ENCODE data around the gene PRXL2B.

PRXL2B gene

DNA sequence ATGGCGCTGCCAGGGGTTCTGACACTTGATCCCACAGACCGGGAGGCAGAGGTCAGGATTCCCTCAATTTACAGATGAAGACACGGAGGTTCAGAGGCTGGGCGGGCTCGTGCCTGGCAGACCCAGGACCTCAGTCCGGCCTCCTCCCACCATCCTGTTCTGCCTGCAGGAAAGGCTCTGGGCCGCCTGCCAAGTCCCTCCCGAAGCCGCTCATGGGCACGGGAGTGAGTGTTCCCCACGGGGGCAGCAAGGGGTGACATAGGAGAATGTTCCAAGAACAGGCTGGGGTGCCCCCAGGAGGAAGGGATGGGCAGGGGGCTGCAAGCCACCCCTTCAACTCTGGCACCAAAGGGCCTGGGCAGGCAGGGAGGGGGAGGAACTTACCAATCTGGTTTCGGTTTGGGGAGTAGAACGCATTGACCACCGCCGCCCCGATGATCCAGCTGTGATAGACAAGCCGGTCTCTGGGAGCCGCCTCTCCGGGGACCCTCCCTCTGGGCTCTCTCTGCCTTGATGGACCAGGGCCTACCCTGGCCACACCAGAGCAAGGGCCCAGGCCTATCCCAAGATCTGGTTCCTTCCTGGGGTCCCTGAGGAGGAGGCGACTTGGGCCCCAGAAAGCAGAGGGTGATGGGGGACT lies 7.5 kb downstream of the PRXL2B start:
- in situ Hi-C loops (cut with MboI; ENCODE audit: low pct_unique_long_range_greater_than_20kb, low sequenced_read_pairs) = loop anchor here (25.0 kb wide), 1 partner anchor 193 kb away; no protein-coding TSS in a partner anchor

DNA sequence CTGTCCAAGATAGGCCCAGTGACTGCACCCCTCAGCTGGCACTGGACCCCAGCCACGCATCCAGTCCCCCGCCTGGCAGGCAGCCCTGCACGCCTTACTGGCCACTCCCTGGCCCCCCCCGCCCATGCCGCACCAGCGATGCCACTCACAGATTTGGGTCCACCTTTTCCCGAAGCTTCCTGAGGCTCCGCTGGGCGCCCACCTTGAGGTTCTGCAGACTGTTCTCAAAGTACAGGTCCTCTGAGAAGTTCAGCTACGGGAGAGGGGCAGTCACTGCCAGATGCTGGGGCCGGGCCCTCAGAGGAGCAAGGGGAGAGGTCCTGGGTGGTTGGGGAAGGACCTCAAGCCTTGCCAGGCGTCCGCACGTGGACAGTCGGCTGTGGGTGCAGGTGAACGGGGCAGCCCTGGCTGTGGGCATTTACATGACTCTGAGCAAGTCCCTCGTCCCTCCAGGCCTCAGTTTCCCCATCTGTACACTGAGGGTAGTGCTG lies 8.1 kb downstream of the PRXL2B start:
- no peak for DNase-seq

More for the DNA sequence above, 7.5 kb downstream of the PRXL2B start:
- peak; percentile 23 for DNase-seq

DNA sequence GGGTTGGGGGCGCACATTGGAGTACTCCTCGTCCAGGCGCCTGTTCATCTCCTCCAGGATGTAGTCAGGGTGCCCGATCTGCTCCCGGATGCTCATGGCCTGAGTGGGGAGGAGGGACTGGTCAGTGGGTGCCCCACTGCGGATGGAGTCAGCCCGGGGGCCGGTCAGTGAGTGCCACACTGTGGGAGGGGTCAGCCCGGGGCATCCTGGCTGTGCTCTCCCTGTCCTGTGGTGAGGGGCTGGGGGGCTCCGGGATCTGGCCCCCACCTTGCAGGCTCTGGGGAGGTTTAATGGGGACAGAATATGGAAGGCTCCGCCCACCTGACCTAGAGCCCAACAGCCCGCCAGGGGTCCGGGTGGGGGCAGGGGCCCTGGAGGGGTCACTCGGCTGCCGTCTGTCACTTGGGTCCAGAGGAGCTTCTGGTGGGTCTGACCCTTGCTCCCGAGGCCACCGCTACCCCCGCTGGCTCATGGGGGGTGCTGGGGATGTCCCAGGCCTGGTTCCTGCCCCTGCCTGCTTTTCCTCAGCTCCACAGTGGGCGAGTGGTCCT lies 8.8 kb downstream of the PRXL2B start:
- DNase-seq = no peak
- in situ Hi-C loops (cut with MboI; ENCODE audit: low pct_unique_long_range_greater_than_20kb, low sequenced_read_pairs) = loop anchor here (25.0 kb wide), 1 partner anchor 192 kb away; no protein-coding TSS in a partner anchor

More for the DNA sequence above, 8.1 kb downstream of the PRXL2B start:
- in situ Hi-C loops (cut with MboI; ENCODE audit: low pct_unique_long_range_greater_than_20kb, low sequenced_read_pairs) = loop anchor here (25.0 kb wide), 1 partner anchor 193 kb away; no protein-coding TSS in a partner anchor

DNA sequence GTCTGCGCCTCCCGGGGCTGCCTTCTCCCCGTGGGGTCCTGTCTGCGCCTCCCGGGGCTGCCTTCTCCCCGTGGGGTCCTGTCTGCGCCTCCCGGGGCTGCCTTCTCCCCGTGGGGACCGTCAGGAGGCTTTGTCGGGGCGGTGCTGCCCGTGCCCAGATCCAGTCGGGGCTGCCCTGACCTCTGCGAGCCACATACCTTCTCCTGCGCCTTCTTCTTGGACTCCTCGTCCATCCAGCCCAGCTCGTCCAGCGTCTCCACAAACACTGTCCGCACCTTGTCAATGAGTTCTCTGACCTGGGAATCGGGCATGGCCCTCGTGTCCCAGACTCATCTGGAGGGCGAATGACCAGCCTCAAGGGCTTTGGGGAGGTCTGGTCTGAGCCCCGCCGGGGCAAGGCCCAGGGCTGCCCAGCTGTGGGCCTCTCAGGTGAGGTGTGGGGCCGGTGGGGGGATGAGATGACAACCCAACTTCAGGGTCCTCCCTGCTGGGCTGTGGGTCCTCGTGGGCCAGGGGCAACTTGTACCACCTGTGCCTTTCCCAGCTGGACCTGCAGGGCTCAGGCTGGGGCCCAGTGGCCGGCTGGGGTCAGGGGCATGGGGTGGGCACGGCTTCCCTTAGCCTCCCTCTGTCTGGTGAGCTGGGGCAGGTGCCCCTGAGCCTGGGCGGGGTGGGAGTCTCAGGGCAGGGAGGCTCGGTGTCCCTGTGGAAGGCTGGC lies 9.4 kb downstream of the PRXL2B start:
- in situ Hi-C loops (cut with MboI; ENCODE audit: low pct_unique_long_range_greater_than_20kb, low sequenced_read_pairs) = loop anchor here (25.0 kb wide), 1 partner anchor 191 kb away; no protein-coding TSS in a partner anchor
- DNase-seq = no peak

DNA sequence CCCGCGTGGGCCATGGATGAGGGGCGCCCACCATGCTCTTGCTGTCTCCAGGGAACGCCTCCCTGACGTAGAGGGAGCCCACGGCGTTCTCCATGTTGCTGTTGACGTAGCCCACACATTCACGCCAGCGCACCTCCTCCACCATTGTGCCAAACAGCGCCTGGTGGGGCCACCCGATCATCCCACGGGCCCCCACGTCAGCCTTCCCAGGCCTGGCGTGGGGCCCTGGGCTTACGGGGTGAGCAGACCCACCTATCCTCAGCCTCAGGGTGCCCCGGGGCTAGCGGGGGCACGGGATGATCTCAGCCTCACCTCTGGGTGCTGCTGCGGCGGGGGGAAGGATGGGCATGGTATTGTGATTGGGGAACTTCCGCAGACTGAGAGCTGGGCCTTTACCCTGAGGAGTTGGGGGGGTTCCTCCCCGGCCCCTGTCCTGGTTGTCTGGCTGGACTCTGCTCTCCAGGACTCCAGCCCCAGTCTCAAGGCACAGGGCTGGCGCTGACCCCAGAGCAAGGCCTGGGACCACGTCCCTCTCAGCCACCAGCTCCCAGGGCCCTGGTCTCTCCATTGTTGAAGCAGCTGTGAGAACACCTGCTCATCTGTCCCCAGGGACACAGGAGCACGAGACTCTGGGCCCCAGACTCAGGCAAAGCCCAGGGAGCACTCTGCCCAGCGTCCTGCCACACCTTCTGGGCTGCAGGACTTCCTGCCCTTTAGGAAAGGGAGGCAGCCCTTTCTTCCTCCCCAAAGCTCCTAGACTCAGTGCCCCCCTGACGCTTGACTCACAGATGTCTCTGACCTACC lies 10.2 kb downstream of the PRXL2B start:
- no peak for DNase-seq

DNA sequence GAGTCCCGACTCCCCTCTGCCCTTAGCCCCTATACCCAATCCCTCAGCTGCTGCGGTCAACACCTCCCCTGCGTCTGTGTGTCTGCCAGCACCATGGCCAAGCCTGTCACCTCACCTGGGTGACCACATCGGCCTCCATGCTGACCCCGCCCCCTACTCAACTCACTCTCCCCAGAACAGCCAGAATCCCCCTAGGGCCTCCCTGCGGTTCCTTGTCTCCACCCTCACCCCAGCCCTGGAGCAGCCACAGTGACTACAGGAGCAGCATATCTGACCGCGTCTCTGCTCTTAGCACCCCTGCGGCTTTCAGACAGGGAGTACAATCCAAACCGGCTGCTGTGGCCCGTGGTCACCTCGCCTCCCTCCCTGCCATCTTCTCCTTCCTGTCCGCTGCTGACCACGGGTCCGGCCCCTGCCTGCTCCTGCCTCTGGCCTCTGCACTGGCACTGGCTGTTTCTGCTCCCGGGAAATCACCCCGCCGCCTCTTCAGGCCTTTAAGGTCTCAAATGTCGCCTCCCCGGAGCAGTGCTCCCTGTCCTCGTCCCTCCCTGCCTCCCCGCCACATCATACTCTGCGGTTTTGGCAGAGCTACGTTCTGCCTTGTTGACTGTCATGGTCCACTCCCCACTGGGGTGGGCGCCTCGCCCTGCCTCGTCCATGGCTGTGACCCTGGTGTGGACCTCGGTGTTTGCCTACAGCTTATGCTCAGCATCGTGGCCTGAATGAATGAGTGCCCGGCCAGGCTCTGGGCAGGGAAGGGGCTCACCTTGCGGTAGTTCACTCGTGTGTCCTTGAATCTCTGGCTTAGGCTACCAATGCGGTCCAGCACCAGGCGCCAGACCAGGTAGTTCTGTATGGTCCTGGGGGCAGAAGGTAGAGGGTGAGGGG lies 11.1 kb downstream of the PRXL2B start:
- in situ Hi-C loops (cut with MboI; ENCODE audit: low pct_unique_long_range_greater_than_20kb, low sequenced_read_pairs) = loop anchor here (25.0 kb wide), 1 partner anchor 190 kb away; no protein-coding TSS in a partner anchor
- DNase-seq = no peak

More for the DNA sequence above, 10.2 kb downstream of the PRXL2B start:
- in situ Hi-C loops (cut with MboI; ENCODE audit: low pct_unique_long_range_greater_than_20kb, low sequenced_read_pairs) = loop anchor here (25.0 kb wide), 1 partner anchor 191 kb away; no protein-coding TSS in a partner anchor

DNA sequence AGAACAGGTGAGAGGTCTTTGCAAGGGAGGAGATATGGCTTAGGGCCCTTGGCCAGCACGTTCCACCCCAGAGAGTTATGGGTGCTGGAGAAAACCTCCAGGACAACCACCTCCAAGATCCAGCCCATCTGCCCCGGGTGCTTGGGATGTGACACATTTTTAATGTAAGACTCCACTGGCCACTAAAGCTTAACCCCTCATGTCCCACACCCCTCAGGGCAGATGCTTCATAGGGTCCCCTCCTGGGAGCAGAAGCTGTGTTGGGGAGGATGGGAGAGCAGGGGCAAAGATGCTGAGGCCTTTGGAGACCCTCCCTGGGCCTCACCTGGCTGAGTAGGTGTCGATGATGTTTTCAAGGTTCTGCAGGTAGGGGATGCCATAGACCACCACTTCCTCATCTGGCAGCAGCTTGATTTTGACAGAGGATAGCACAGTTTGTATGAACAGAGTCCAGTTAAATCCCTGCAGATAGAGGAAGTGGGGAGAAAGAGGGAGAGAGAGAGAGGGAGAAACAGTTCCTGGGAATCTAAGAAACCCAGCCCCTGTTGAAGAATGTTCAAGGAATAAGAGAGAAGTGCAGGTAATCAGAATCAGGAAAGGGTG lies 11.9 kb downstream of the PRXL2B start:
- in situ Hi-C loops (cut with MboI; ENCODE audit: low pct_unique_long_range_greater_than_20kb, low sequenced_read_pairs) = loop anchor here (25.0 kb wide), 1 partner anchor 189 kb away; no protein-coding TSS in a partner anchor
- no peak for DNase-seq

DNA sequence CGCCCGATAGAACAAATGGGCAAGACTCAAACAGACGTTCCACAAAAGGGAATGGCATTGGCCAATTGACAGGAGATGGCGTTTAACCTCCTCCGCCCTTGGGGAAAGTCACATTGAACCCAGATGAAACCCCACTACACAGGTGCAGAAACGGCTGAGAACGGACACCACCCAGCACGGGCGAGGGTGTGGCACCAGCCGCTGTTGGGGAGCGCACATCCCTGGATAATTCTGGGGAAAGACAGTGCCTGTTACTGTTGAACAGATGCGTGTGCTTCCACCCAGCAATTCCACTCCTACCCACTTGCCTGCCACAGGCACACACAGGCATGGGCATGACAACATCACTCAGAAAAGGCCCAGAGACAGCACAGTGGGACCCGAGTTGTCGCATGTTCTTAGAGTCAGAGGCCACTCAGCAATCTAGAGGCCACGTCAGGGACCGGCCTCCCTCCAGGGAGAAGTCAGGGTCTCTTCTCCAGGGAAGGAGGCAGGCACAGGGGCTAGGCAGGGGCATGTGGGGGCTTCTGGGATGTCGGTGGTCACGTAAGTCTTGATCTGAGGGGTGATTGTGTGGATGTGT lies 15.2 kb downstream of the PRXL2B start:
- in situ Hi-C loops (cut with MboI; ENCODE audit: low pct_unique_long_range_greater_than_20kb, low sequenced_read_pairs) = no loop called here
- DNase-seq = no peak

DNA sequence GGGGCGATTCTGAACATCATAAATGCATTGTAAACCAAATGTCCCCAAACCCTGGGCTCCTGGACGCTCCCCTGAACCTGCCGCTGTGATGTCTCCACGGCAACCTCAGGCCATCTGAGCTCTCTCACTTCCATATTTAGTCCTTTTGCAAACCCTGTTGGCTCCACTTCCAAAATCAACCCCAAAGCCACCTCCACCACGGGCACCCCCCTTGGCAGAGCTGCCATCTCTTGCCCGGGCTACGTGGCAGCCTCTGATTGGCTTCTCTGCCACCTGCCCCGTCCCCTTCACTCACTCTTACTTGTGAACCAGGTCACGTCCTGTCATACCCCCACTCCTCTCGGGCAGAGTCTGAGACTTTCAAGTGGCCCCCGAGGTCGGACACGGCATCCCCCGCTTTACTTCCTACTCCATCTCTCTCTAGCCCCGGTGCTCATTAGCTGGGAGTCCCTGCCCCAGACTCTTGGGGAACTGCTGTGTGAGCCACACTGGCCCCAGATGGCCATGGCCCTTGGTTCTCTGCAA lies 15.8 kb downstream of the PRXL2B start:
- no peak for DNase-seq
- in situ Hi-C loops (cut with MboI; ENCODE audit: low pct_unique_long_range_greater_than_20kb, low sequenced_read_pairs) = no loop called here

DNA sequence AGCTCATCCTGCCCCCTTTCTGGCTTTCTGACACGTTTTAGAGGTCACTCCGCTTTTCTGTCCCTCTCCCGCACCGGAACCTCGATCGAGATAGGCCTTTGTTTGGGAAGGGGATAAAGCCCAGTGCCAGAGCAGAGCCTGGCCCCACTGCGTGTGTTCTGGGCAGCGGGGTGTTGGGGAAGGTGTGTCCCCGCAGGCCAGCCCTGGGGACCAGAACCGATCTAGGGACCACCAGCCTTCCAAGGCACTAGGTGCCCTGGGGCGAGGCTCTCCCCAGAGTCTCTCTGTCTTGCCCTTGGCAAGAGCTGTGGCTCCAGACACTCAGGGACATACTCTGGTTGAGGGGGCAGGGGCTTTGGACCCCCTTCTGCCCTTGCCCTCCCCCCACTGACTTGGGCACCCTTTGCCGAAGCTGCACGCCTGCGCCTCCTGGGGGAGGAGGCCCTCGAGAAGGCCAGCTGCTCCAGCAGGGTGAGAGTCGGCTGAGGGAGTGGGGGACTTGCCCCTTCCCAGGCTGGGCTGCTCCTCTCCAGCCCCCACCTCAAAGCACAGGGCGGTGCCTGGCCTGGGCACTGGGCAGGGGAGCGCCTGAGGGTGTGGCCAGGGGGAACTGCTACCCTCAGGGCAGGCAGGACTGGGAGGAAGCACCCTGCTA lies 16.4 kb downstream of the PRXL2B start:
- in situ Hi-C loops (cut with MboI; ENCODE audit: low pct_unique_long_range_greater_than_20kb, low sequenced_read_pairs) = no loop called here
- DNase-seq = no peak

DNA sequence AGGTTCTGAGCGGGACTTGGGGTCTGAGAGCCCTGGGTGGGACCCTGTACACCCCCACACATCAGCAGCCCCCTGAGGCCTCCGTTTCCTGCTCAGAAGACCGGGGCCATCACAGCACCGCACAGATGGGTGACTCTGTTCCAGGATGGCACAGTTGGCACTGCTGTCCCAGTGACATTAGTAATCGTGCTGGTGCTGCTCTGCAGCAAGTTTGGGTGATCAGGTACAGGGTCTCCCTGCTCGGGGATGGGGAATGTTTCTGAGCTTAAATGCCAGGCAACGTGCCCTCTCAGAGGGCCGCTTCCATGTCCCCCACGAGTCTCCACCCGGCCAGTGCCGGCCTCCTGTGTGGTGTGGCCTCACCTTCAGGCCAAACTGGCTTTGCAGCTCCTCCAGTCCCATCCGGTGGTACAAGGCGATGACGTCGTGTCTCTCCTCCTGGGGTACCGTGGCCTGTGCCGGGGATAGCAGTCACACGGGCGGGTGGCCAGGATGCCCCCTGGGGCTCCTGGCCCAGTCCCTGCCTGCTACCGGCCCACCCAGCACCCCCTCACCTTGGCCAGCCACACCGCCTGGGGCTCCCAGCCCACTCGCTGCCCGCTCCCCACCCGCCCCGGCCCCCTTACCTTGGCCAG lies 17.1 kb downstream of the PRXL2B start:
- no peak for DNase-seq
- in situ Hi-C loops (cut with MboI; ENCODE audit: low pct_unique_long_range_greater_than_20kb, low sequenced_read_pairs) = no loop called here

DNA sequence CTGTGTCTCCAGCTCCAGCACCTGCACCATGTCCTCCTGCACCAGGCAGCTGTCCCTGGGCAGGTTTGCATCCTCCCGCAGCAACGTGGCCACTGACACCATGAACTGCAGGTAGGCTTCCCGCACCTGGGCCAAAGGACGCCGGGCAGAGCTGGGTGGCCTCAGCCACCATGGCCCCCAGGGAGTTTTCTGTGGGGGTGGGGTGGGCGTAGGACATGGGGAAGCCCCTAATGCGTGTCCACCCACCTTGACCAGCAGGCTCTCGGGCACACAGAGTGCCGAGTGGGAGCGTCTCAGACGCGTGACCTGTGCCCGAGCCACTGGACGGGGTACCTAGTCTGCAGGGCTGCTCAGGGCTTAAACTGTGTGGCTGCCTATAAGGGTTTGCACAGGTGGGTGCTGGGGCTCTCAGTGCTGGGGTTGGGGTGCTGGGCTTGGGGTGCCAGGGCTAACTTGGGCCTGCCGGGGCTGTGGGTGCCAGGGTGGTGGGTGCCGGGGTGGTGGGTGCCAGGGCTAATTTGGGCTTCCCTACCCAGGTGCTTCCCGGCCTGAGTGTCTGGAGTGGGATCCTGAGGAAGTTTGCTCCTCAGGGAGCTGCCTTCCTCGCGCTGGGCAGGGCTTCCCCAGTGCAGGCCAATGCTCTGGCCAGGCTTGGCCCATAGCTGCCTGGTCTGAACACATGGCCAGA lies 17.7 kb downstream of the PRXL2B start:
- no peak for DNase-seq
- in situ Hi-C loops (cut with MboI; ENCODE audit: low pct_unique_long_range_greater_than_20kb, low sequenced_read_pairs) = no loop called here

DNA sequence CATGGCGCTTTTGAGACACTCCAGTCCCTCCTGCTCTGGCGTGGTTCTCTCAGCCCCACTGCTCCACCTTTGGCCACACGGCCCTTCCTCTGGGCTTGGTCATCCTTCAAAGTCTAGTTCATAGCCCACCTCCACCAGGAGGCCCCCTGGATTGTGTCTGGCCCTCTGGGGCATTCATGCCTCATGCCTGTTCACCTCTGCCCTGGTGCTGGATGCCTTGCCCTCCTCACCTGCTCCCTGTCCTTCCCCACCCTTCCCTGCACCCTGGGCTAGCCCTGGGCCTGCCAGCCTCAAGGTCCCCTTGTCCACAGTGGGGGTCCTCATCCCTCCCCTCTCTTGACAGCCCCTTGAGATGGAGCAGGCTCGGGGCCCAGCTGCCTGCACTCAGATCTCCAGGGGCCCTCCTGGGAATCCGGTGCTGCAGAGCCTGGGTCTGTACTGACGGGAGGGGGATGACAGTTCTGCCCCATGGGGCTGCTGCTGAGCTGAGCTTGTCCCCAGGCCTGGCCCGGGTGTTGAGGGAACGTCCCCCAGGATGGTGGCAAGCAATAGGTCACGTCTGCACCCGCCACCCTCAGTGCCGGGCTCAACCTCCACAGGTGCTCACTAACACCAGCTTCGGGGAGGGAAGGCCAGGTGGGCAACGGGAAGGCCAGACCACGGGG lies 18.4 kb downstream of the PRXL2B start:
- DNase-seq = no peak
- in situ Hi-C loops (cut with MboI; ENCODE audit: low pct_unique_long_range_greater_than_20kb, low sequenced_read_pairs) = no loop called here

DNA sequence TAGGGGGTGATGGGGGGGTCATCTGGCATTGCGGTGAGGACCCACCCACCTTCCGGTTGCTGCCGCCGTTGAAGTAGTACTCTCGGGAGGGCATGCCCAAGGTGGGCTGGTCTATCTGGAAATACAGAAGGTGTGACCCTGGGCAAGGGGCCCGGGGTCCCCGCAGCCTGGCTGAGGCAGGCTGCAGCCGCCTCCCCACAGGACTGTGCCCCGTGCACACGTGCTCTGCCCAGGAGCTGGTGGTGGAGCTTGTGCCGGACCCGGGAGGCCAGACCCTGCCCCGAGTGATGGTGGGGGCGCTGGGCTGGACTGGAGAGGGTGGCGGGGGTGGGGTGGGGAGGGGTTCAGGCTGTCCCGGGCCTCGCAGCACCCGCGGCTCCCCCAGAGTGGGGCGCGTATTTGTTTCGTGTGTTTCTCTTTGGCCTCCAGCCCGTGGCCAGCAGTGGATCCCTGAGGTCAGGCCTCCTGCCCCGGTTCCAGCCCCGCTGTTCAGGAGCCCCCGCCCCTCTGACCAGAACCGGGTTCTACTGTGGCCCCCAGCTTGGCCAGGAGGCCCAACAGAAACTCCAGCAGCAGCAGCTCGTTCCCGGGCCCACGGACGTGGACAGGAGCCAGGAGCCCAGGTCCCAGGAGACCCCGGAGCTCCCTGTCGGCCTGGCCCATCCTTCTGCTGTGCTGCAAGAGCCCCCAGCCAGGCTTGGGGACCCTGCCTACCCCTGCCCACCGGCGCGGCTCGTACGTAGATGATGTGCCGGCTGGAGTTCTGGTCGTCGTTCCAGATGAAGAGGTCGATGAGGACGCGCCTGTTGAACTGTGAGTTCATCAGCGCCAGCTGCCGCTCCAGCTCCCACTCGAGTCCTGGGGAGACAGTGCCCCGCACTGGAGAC lies 19.2 kb downstream of the PRXL2B start:
- in situ Hi-C loops (cut with MboI; ENCODE audit: low pct_unique_long_range_greater_than_20kb, low sequenced_read_pairs) = no loop called here

More for the DNA sequence above, 19.2 kb downstream of the PRXL2B start:
- no peak for DNase-seq
